ENCODE data around the gene TBC1D22A.
"Not testable (repeated sequence)": the region's sequence is repeated elsewhere in the genome, so short reads cannot be mapped to it uniquely, and the experiment has no call there.

Gene TBC1D22A

GRCh38 chr22:47139013-47139789, 376.8 kb downstream of the TBC1D22A start:
- no peak for DNase-seq (ENCODE audit: low read depth in 2 of 2)

GRCh38 chr22:47139790-47140119, 377.3 kb downstream of the TBC1D22A start:
- DNase-seq (ENCODE audit: low read depth in 2 of 2), result no peak

- not testable (repeated sequence) for DNase-seq (ENCODE audit: low read depth in 2 of 2)
These were observed 378.5 kb downstream of the TBC1D22A start for GRCh38 chr22:47140975-47141374.

- no peak for DNase-seq (ENCODE audit: low read depth in 2 of 2)
These were observed 380.1 kb downstream of the TBC1D22A start for GRCh38 chr22:47142427-47143046.

GRCh38 chr22:47143249-47143938, 380.9 kb downstream of the TBC1D22A start:
- no peak for DNase-seq (ENCODE audit: low read depth in 2 of 2)

- DNase-seq (ENCODE audit: low read depth in 2 of 2), result no peak
These were observed 381.8 kb downstream of the TBC1D22A start for GRCh38 chr22:47144076-47144765.

- no peak for DNase-seq (ENCODE audit: low read depth in 2 of 2)
These were observed 382.5 kb downstream of the TBC1D22A start for GRCh38 chr22:47144791-47145425.

- no peak for DNase-seq (ENCODE audit: low read depth in 2 of 2)
These were observed 383.4 kb downstream of the TBC1D22A start for GRCh38 chr22:47145883-47146282.

- no peak for DNase-seq (ENCODE audit: low read depth in 2 of 2)
These were observed 383.9 kb downstream of the TBC1D22A start for GRCh38 chr22:47146391-47146790.

GRCh38 chr22:47146941-47147340, 384.5 kb downstream of the TBC1D22A start:
- no peak for DNase-seq (ENCODE audit: low read depth in 2 of 2)

GRCh38 chr22:47147572-47147971, 385.1 kb downstream of the TBC1D22A start:
- no peak for DNase-seq (ENCODE audit: low read depth in 2 of 2)

- no peak for DNase-seq (ENCODE audit: low read depth in 2 of 2)
These were observed 386.1 kb downstream of the TBC1D22A start for GRCh38 chr22:47148510-47148909.

- no peak for DNase-seq (ENCODE audit: low read depth in 2 of 2)
These were observed 386.7 kb downstream of the TBC1D22A start for GRCh38 chr22:47148956-47149728.

- DNase-seq (ENCODE audit: low read depth in 2 of 2), result no peak
These were observed 387.5 kb downstream of the TBC1D22A start for GRCh38 chr22:47149976-47150375.

- no peak for DNase-seq (ENCODE audit: low read depth in 2 of 2)
These were observed 388.0 kb downstream of the TBC1D22A start for GRCh38 chr22:47150426-47150825.

GRCh38 chr22:47151064-47151463, 388.6 kb downstream of the TBC1D22A start:
- no peak for DNase-seq (ENCODE audit: low read depth in 2 of 2)

GRCh38 chr22:47151490-47151889, 389.0 kb downstream of the TBC1D22A start:
- DNase-seq (ENCODE audit: low read depth in 2 of 2), result no peak

GRCh38 chr22:47152236-47152635, 389.8 kb downstream of the TBC1D22A start:
- DNase-seq (ENCODE audit: low read depth in 2 of 2), result no peak

GRCh38 chr22:47152938-47153337, 390.5 kb downstream of the TBC1D22A start:
- no peak for DNase-seq (ENCODE audit: low read depth in 2 of 2)

GRCh38 chr22:47153854-47154525, 391.5 kb downstream of the TBC1D22A start:
- DNase-seq (ENCODE audit: low read depth in 2 of 2), result no peak

Data from fibroblast of skin of left quadriceps (primary cell).